Activated naive CD8-positive, alpha-beta T cell treated with anti-CD3 and anti-CD28 coated beads for 36 hours (primary cell): ENCODE measurements around the gene FAM180B. TPM values are rescaled to one million over a fixed set of nuclear protein-coding genes. Genes with fewer than 3 reads are reported as not detected.
"Not testable (repeated sequence)": the region's sequence is repeated elsewhere in the genome, so short reads cannot be mapped to it uniquely, and the experiment has no call there.

Source experiments
- DNase-seq: peaks from one replicate; pipeline ENCODE4 v3.0.0; 2021
- H3K27ac Mint-ChIP-seq: one replicate; pipeline ENCODE4 v1.8.0; 2022; ENCODE audit warnings: mild to moderate bottlenecking, moderate library complexity, mixed read lengths
- H3K27me3 Mint-ChIP-seq: one replicate; pipeline ENCODE4 v1.8.0; 2022; ENCODE audit warnings: mild to moderate bottlenecking, mixed read lengths
- H3K36me3 Mint-ChIP-seq: one replicate; pipeline ENCODE4 v1.8.0; 2021; ENCODE audit warnings: mild to moderate bottlenecking, mixed read lengths
- H3K4me1 Mint-ChIP-seq: one replicate; pipeline ENCODE4 v1.8.0; 2021; ENCODE audit warnings: mixed read lengths
- H3K4me3 Mint-ChIP-seq: one replicate; pipeline ENCODE4 v1.8.0; 2022; ENCODE audit warnings: mild to moderate bottlenecking, moderate library complexity, mixed read lengths
- H3K9me3 Mint-ChIP-seq: one replicate; pipeline ENCODE4 v1.8.0; 2022; ENCODE audit warnings: mixed read lengths
- total RNA-seq, 2 experiments: library from RNA; stranded (reverse); gene quantifications; one replicate each; pipeline ENCODE4 v1.2.3, GENCODE V29; 2021

Gene FAM180B
- total RNA-seq, 2 experiments from 2014 or later = not detected

GRCh38 chr11:47560426-47560825 is 26.1 kb upstream of the FAM180B start:
- Mint-ChIP-seq H3K9me3 (no peaks in the 10 kb centered on the region), H3K27ac (no peak overlapping the region), H3K4me3 (no peak overlapping the region), H3K4me1 (peaks cover 9% of the 10 kb centered on the region), H3K36me3 (no peaks in the 10 kb centered on the region), H3K27me3 (no peaks in the 10 kb centered on the region)
- no peak for DNase-seq

- not testable (repeated sequence) for H3K9me3 Mint-ChIP-seq, H3K4me3 Mint-ChIP-seq, H3K36me3 Mint-ChIP-seq, DNase-seq, H3K27me3 Mint-ChIP-seq, H3K27ac Mint-ChIP-seq
- H3K4me1 Mint-ChIP-seq = peaks cover 15% of the 10 kb centered on the region
These were observed 24.1 kb upstream of the FAM180B start for GRCh38 chr11:47562393-47562792.

GRCh38 chr11:47564366-47564765 is 22.1 kb upstream of the FAM180B start:
- H3K9me3 Mint-ChIP-seq, H3K27ac Mint-ChIP-seq, H3K27me3 Mint-ChIP-seq, DNase-seq: not testable (repeated sequence)
- Mint-ChIP-seq H3K4me1 (peaks cover 15% of the 10 kb centered on the region), H3K36me3 (peaks cover 13% of the 10 kb centered on the region), H3K4me3 (peak overlapping the region; percentile 42)

GRCh38 chr11:47564933-47565339 is 21.5 kb upstream of the FAM180B start:
- H3K36me3 Mint-ChIP-seq = peaks cover 19% of the 10 kb centered on the region
- peaks cover 15% of the 10 kb centered on the region for H3K4me1 Mint-ChIP-seq
- peak overlapping the region; percentile 73 for H3K4me3 Mint-ChIP-seq
- no peak for DNase-seq
- H3K27me3 Mint-ChIP-seq = no peaks in the 10 kb centered on the region
- H3K9me3 Mint-ChIP-seq = no peaks in the 10 kb centered on the region
- H3K27ac Mint-ChIP-seq = peak overlapping the region; percentile 86

- H3K36me3 Mint-ChIP-seq = peaks cover 21% of the 10 kb centered on the region
- peak; percentile 84 for DNase-seq
- H3K4me3 Mint-ChIP-seq = peak within 1 kb of the TSS; percentile 87
- no peaks in the 10 kb centered on the region for H3K27me3 Mint-ChIP-seq
- H3K27ac Mint-ChIP-seq = peak within 1 kb of the TSS; percentile 86
- no peaks in the 10 kb centered on the region for H3K9me3 Mint-ChIP-seq
- H3K4me1 Mint-ChIP-seq = peaks cover 15% of the 10 kb centered on the region
These were observed 20.9 kb upstream of the FAM180B start, which contains the start of gene PTPMT1 for GRCh38 chr11:47565340-47566148. Gene PTPMT1, plus strand, starts transcription at chr11:47565599. Its CDS starts 24 bp downstream, at chr11:47565623.

GRCh38 chr11:47566149-47566698 is 20.3 kb upstream of the FAM180B start:
- peak overlapping the region; percentile 87 for H3K4me3 Mint-ChIP-seq
- peaks cover 21% of the 10 kb centered on the region for H3K36me3 Mint-ChIP-seq
- peaks cover 15% of the 10 kb centered on the region for H3K4me1 Mint-ChIP-seq
- no peak for DNase-seq
- no peaks in the 10 kb centered on the region for H3K27me3 Mint-ChIP-seq
- H3K27ac Mint-ChIP-seq = peak overlapping the region; percentile 79
- H3K9me3 Mint-ChIP-seq = no peaks in the 10 kb centered on the region

- no peaks in the 10 kb centered on the region for H3K9me3 Mint-ChIP-seq
- no peak for DNase-seq
- H3K27ac Mint-ChIP-seq = no peak overlapping the region
- peaks cover 15% of the 10 kb centered on the region for H3K4me1 Mint-ChIP-seq
- H3K36me3 Mint-ChIP-seq = peaks cover 26% of the 10 kb centered on the region
- no peaks in the 10 kb centered on the region for H3K27me3 Mint-ChIP-seq
- no peak overlapping the region for H3K4me3 Mint-ChIP-seq
These were observed 16.8 kb upstream of the FAM180B start for GRCh38 chr11:47569646-47570045.

- no peak for DNase-seq
- Mint-ChIP-seq H3K9me3 (no peaks in the 10 kb centered on the region), H3K27ac (peak overlapping the region; percentile 20), H3K4me3 (no peak overlapping the region), H3K27me3 (no peaks in the 10 kb centered on the region), H3K36me3 (peaks cover 36% of the 10 kb centered on the region), H3K4me1 (peaks cover 13% of the 10 kb centered on the region)
These were observed 15.7 kb upstream of the FAM180B start for GRCh38 chr11:47570651-47571356.

GRCh38 chr11:47571357-47571729 is 15.1 kb upstream of the FAM180B start:
- Mint-ChIP-seq H3K27me3 (no peaks in the 10 kb centered on the region), H3K27ac (peak overlapping the region; percentile 20), H3K4me3 (no peak overlapping the region), H3K9me3 (no peaks in the 10 kb centered on the region), H3K4me1 (peaks cover 14% of the 10 kb centered on the region), H3K36me3 (peaks cover 37% of the 10 kb centered on the region)
- no peak for DNase-seq

GRCh38 chr11:47571895-47572294 is 14.6 kb upstream of the FAM180B start:
- no peak overlapping the region for H3K4me3 Mint-ChIP-seq
- no peak for DNase-seq
- H3K4me1 Mint-ChIP-seq = peaks cover 14% of the 10 kb centered on the region
- no peaks in the 10 kb centered on the region for H3K9me3 Mint-ChIP-seq
- H3K27me3 Mint-ChIP-seq = no peaks in the 10 kb centered on the region
- H3K36me3 Mint-ChIP-seq = peaks cover 36% of the 10 kb centered on the region
- no peak overlapping the region for H3K27ac Mint-ChIP-seq

GRCh38 chr11:47572715-47573255 is 13.7 kb upstream of the FAM180B start:
- Mint-ChIP-seq H3K27me3 (no peaks in the 10 kb centered on the region), H3K4me1 (peaks cover 20% of the 10 kb centered on the region), H3K27ac (no peak overlapping the region), H3K36me3 (peaks cover 39% of the 10 kb centered on the region), H3K4me3 (no peak overlapping the region), H3K9me3 (no peaks in the 10 kb centered on the region)
- no peak for DNase-seq

- no peaks in the 10 kb centered on the region for H3K9me3 Mint-ChIP-seq
- DNase-seq = no peak
- no peak overlapping the region for H3K27ac Mint-ChIP-seq
- H3K27me3 Mint-ChIP-seq = no peaks in the 10 kb centered on the region
- no peak overlapping the region for H3K4me3 Mint-ChIP-seq
- peaks cover 23% of the 10 kb centered on the region for H3K4me1 Mint-ChIP-seq
- peaks cover 39% of the 10 kb centered on the region for H3K36me3 Mint-ChIP-seq
These were observed 13.2 kb upstream of the FAM180B start for GRCh38 chr11:47573321-47573720.

- DNase-seq = no peak
- H3K27me3 Mint-ChIP-seq = no peaks in the 10 kb centered on the region
- H3K27ac Mint-ChIP-seq = no peak overlapping the region
- no peaks in the 10 kb centered on the region for H3K9me3 Mint-ChIP-seq
- peaks cover 41% of the 10 kb centered on the region for H3K36me3 Mint-ChIP-seq
- peak overlapping the region; percentile 97 for H3K4me3 Mint-ChIP-seq
- peaks cover 32% of the 10 kb centered on the region for H3K4me1 Mint-ChIP-seq
These were observed 8.9 kb upstream of the FAM180B start for GRCh38 chr11:47577460-47578041.

GRCh38 chr11:47578524-47579494 is 7.7 kb upstream of the FAM180B start, which contains the start of the genes KBTBD4 and NDUFS3:
Gene KBTBD4, minus strand, starts transcription at chr11:47578970. Its CDS starts 19 bp downstream, at chr11:47578951.
Gene NDUFS3, plus strand, starts transcription at chr11:47579074. Its CDS starts 18 bp downstream, at chr11:47579092.
- Mint-ChIP-seq H3K4me3 (peak within 1 kb of the TSS; percentile 97), H3K27ac (peak within 1 kb of the TSS; percentile 96), H3K36me3 (peaks cover 45% of the 10 kb centered on the region), H3K27me3 (no peaks in the 10 kb centered on the region), H3K9me3 (no peaks in the 10 kb centered on the region), H3K4me1 (peaks cover 30% of the 10 kb centered on the region)
- DNase-seq = peak; percentile 88
